Measurements from ENCODE around the gene BCL6.

DNA sequence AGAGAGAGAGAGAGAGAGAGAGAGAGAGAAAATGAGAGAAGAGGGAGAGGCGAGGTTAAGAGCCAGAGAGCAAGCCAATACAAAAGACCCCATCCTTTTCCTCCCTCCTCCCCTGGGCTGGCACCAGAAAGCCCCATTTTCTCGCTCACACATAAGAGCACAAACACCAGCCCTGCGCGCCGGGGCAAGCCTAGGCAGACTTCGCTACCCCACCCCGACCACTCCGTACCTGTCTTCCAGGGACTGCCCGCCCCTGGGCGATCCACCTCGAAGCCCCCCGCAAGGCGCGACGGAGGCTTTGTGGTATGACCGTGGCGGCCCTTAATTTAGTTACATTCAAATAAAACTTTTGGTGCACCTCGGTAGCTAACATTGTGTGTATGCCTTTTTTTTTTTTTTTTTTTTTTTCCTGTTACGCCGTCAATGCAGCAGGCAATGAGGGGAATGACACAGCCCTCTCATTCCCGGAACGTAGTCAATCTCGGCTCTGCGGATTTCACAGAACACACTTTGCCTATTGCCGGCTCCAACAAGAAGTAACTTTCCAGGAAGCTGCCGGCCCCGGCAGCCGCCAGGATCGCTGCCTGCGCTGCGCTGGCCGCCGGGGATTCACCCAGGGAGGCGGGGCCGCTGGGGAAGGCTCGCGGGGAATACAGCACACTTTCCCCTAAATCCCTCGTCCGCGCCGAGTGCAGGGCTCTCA is 7.7 kb downstream of the BCL6 start:
- TF ChIP-seq, protein P1, sequence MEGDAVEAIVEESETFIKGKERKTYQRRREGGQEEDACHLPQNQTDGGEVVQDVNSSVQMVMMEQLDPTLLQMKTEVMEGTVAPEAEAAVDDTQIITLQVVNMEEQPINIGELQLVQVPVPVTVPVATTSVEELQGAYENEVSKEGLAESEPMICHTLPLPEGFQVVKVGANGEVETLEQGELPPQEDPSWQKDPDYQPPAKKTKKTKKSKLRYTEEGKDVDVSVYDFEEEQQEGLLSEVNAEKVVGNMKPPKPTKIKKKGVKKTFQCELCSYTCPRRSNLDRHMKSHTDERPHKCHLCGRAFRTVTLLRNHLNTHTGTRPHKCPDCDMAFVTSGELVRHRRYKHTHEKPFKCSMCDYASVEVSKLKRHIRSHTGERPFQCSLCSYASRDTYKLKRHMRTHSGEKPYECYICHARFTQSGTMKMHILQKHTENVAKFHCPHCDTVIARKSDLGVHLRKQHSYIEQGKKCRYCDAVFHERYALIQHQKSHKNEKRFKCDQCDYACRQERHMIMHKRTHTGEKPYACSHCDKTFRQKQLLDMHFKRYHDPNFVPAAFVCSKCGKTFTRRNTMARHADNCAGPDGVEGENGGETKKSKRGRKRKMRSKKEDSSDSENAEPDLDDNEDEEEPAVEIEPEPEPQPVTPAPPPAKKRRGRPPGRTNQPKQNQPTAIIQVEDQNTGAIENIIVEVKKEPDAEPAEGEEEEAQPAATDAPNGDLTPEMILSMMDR (IDR thresholded peaks at IDR 0.05) = peak; percentile 11
- peak; percentile 52 for TF ChIP-seq EZH2 (IDR thresholded peaks at IDR 0.05)
